OCI-LY1 (cell line): ENCODE measurements around the gene SP8.

Experiments used
- EZH2 ChIP-seq: fragments of 200-600 bp; sonication (generic), shearing (Covaris generic); IDR thresholded peaks from 2 replicates; pipeline ENCODE4 v1.8.0; 2017; ENCODE audit warnings: borderline replicate concordance, mixed run types, mild to moderate bottlenecking, antibody characterized with exemption, low read length, moderate library complexity, mixed read lengths
- TF ChIP-seq, protein P1 (sequence below): fragments of 200-600 bp; sonication (generic), shearing (Covaris generic); IDR thresholded peaks from 2 replicates; pipeline ENCODE4 v1.5.1; 2017; ENCODE audit warnings: mild to moderate bottlenecking, antibody characterized with exemption, low read length, moderate library complexity, mixed read lengths

DNA sequence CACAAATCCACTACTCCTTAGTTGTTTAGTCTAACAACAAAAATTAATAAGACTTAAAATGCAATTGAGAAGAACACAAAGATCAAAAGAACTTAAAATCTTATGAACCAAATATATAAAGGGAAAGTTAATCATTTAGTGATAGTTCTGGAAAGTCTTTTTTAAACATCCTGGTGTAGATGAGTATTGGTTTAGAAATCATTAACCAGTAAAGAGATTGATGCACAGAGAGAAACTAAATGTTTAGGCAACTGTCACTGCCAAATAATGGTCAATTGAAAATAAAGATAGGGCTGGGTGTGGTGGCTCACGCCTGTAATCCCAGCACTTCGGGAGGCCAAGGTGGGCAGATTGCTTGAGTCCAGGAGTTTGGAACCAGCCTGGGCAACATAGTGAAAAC is 44.9 kb downstream of the SP8 start:
- TF ChIP-seq, protein P1, sequence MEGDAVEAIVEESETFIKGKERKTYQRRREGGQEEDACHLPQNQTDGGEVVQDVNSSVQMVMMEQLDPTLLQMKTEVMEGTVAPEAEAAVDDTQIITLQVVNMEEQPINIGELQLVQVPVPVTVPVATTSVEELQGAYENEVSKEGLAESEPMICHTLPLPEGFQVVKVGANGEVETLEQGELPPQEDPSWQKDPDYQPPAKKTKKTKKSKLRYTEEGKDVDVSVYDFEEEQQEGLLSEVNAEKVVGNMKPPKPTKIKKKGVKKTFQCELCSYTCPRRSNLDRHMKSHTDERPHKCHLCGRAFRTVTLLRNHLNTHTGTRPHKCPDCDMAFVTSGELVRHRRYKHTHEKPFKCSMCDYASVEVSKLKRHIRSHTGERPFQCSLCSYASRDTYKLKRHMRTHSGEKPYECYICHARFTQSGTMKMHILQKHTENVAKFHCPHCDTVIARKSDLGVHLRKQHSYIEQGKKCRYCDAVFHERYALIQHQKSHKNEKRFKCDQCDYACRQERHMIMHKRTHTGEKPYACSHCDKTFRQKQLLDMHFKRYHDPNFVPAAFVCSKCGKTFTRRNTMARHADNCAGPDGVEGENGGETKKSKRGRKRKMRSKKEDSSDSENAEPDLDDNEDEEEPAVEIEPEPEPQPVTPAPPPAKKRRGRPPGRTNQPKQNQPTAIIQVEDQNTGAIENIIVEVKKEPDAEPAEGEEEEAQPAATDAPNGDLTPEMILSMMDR: no peak
- TF ChIP-seq EZH2: no peak
